Endothelial cell of umbilical vein (primary cell): Measurements from ENCODE around the gene KLK3. TPM values are rescaled to one million over a fixed set of nuclear protein-coding genes. Genes with fewer than 3 reads are reported as not detected.

Experiments
- BruUV-seq: library from RNA; stranded (reverse); fragments of 400-500 nt; replicated peaks from 2 replicates; lab custom pipeline; 2021; lab: Mats Ljungman, UMichigan
- CTCF ChIA-PET: fragments of 300-600, 350-600 bp; sonication (Branson Sonifier 250); formaldehyde crosslinking; loops from one replicate; lab custom pipeline; 2021; ENCODE audit warnings: antibody characterized with exemption, inconsistent platforms; lab: Charles Lee
- POLR2A ChIA-PET: fragments of 300-600, 350-600 bp; sonication (Branson Sonifier 250); formaldehyde crosslinking; loops from one replicate; lab custom pipeline; 2021; ENCODE audit warnings: antibody characterized with exemption, inconsistent platforms; lab: Charles Lee
- DNase-seq: peaks from one replicate; pipeline ENCODE4 v3.0.0-alpha.2; 2011; ENCODE audit warnings: low read depth, low spot score
- FAIRE-seq: peaks from 2 replicates; lab custom pipeline; 2011; peaks lifted over from hg19 to GRCh38; lab: Jason Lieb, UNC
- H2AFZ ChIP-seq: 2 replicates; pipeline ENCODE4 v1.6.0; 2012; ENCODE audit warnings: low read depth, low read length, control low read depth, inconsistent platforms
- H3K27ac ChIP-seq: 2 replicates; pipeline ENCODE4 v1.5.1; 2011; ENCODE audit warnings: low read depth, mild to moderate bottlenecking, control low read depth, low read length, moderate library complexity; ENCODE audit not compliant: insufficient read depth
- H3K27me3 ChIP-seq, 2 experiments: 2 replicates each; pipeline versions ENCODE4 v1.6.0 to v1.6.1; 2011; ENCODE audit warnings: low read length in 2 of 2, mixed read lengths in 1 of 2; ENCODE audit not compliant: control insufficient read depth in 2 of 2, insufficient read depth in 2 of 2
- H3K36me3 ChIP-seq, 2 experiments: 2 replicates in 1 of 2; 3 replicates in 1 of 2; pipeline ENCODE4 v1.5.1; 2011; ENCODE audit warnings: low read length in 2 of 2, mild to moderate bottlenecking in 1 of 2, moderate library complexity in 1 of 2; ENCODE audit not compliant: control insufficient read depth in 2 of 2, insufficient read depth in 2 of 2; ENCODE audit errors: extremely low read depth in 1 of 2
- H3K4me1 ChIP-seq: 3 replicates; pipeline ENCODE4 v1.5.1; 2011; ENCODE audit warnings: mild to moderate bottlenecking, low read length; ENCODE audit not compliant: control insufficient read depth, insufficient read depth; ENCODE audit errors: extremely low read depth
- H3K4me2 ChIP-seq: 2 replicates; pipeline ENCODE4 v1.6.1; 2011; ENCODE audit warnings: low read length, control low read depth, mixed read lengths; ENCODE audit not compliant: insufficient read depth
- H3K4me3 ChIP-seq, 3 experiments: fragments of 200-600 bp in 1 of 3; sonication (generic), shearing (Covaris generic) in 1 of 3; replicated peaks in 1 of 3; 2 replicates each; pipeline ENCODE4 v1.5.1; 2011 to 2016; ENCODE audit warnings: control low read depth in 3 of 3, low read length in 3 of 3, mild to moderate bottlenecking in 2 of 3, inconsistent platforms in 1 of 3, low read depth in 1 of 3, moderate library complexity in 1 of 3; ENCODE audit not compliant: insufficient read depth in 1 of 3
- H3K79me2 ChIP-seq: 2 replicates; pipeline ENCODE4 v1.6.0; 2012; ENCODE audit warnings: low read length, inconsistent platforms; ENCODE audit not compliant: control insufficient read depth, insufficient read depth
- H3K9ac ChIP-seq: replicated peaks from 2 replicates; pipeline ENCODE3; 2011; ENCODE audit warnings: low read length, control low read depth; ENCODE audit not compliant: insufficient read depth; ENCODE audit errors: extremely low read depth
- H3K9me1 ChIP-seq: replicated peaks from 3 replicates; pipeline ENCODE4 v1.6.0; 2011; ENCODE audit warnings: mild to moderate bottlenecking, low read length; ENCODE audit not compliant: control insufficient read depth, insufficient read depth; ENCODE audit errors: extremely low read depth
- H3K9me3 ChIP-seq: replicated peaks from 2 replicates; pipeline ENCODE4 v1.5.1; 2012; ENCODE audit warnings: low read length, inconsistent platforms; ENCODE audit not compliant: control insufficient read depth, insufficient read depth
- H4K20me1 ChIP-seq: replicated peaks from 2 replicates; pipeline ENCODE3; 2011; ENCODE audit warnings: mild to moderate bottlenecking, low read length; ENCODE audit not compliant: control insufficient read depth, insufficient read depth; ENCODE audit errors: extremely low read depth
- CTCF ChIP-seq, 2 donors: IDR thresholded peaks; 1 replicate in 1 of 2; 2 replicates in 1 of 2; pipeline ENCODE4 v1.5.1; 2011; ENCODE audit warnings: low read length in 2 of 2, mild to moderate bottlenecking in 2 of 2, moderate library complexity in 2 of 2, control low read depth in 1 of 2, inconsistent platforms in 1 of 2, low read depth in 1 of 2; ENCODE audit not compliant: insufficient read depth in 1 of 2; ENCODE audit errors: extremely low read depth in 1 of 2
- EZH2 ChIP-seq: IDR thresholded peaks from 2 replicates; pipeline ENCODE4 v1.6.1; 2012; ENCODE audit warnings: borderline replicate concordance, low read depth, mild to moderate bottlenecking, moderate library complexity, low read length, inconsistent platforms; ENCODE audit not compliant: severe bottlenecking
- FOS ChIP-seq: IDR thresholded peaks from 2 replicates; pipeline ENCODE4 v1.6.1; 2011; ENCODE audit warnings: mild to moderate bottlenecking, low read length, moderate library complexity, borderline replicate concordance; ENCODE audit not compliant: insufficient read depth
- GATA2 ChIP-seq: IDR thresholded peaks from 2 replicates; pipeline ENCODE4 v1.7.0; 2011; ENCODE audit warnings: low read depth, mild to moderate bottlenecking, moderate library complexity, mixed read lengths, low read length; ENCODE audit not compliant: insufficient read length, insufficient read depth
- JUN ChIP-seq: IDR thresholded peaks from 2 replicates; pipeline ENCODE4 v1.6.1; 2011; ENCODE audit warnings: borderline replicate concordance, low read depth; ENCODE audit not compliant: insufficient read length, insufficient read depth
- MYC ChIP-seq: IDR thresholded peaks from one replicate; pipeline ENCODE4 v1.6.1; 2011; ENCODE audit warnings: mild to moderate bottlenecking, low read depth, low read length
- POLR2A ChIP-seq: IDR thresholded peaks from 2 replicates; pipeline ENCODE4 v1.6.1; 2012; ENCODE audit warnings: low read depth, mild to moderate bottlenecking, control low read depth, low read length
- POLR2AphosphoS5 ChIP-seq: IDR thresholded peaks from 2 replicates; pipeline ENCODE4 v1.6.1; 2012; ENCODE audit warnings: low read depth, mild to moderate bottlenecking, control low read depth, low read length, moderate library complexity; ENCODE audit not compliant: insufficient read depth
- dilution Hi-C: fragments of 300-500 bp; cut with MboI; formaldehyde crosslinking; loops from one replicate; pipeline ENCODE4 v1.15.0; 2019; ENCODE audit warnings: low sequenced_read_pairs; ENCODE audit not compliant: extremely low pct_ligation_motif_present
- intact Hi-C: fragments of 100-400 bp; cut with micrococcal nuclease; formaldehyde crosslinking; loops from one replicate; pipeline ENCODE4 v1.10.0; 2022
- polyA plus RNA-seq, 4 experiments: library from polyadenylated mRNA; depleted of rRNA in 3 of 4; stranded (reverse) in 3 of 4; unstranded in 1 of 4; fragments of >200 nt; gene quantifications; 2 replicates each; pipeline versions ENCODE4 v1.2.1 to v1.2.3, GENCODE V29; 2011 to 2012; ENCODE audit warnings: missing spikeins in 1 of 4
- total RNA-seq: library from RNA; stranded (reverse); gene quantifications from 2 replicates; pipeline ENCODE4 v1.2.3, GENCODE V29; 2021
- TF ChIP-seq, protein P1 (sequence below): IDR thresholded peaks from 2 replicates; pipeline ENCODE4 v1.6.1; 2011; ENCODE audit not compliant: insufficient read depth, insufficient read length

KLK3 gene
- total and polyA plus RNA-seq, 2 donors (not counting 3 experiments of a cell fraction or from before 2014, with no cell fraction given): not detected

GRCh38 chr19:50857366-50857765 lies 2.7 kb downstream of the KLK3 start:
- no peak for DNase-seq
- Histone ChIP-seq H3K4me1 (no peaks in the 10 kb centered on the region), H3K27ac (no peak overlapping the region), H3K9me3 (no peaks in the 10 kb centered on the region), H3K36me3 (no peaks in the 10 kb centered on the region), H3K4me2 (no peak overlapping the region), H3K27me3 (no peaks in the 10 kb centered on the region), H4K20me1 (no peaks in the 10 kb centered on the region), H3K79me2 (no peaks in the 10 kb centered on the region), H3K9me1 (no peaks in the 10 kb centered on the region), H3K4me3 (no peak overlapping the region), H3K9ac (no peak overlapping the region), H2AFZ (no peak overlapping the region)
- TF ChIP-seq, protein P1, sequence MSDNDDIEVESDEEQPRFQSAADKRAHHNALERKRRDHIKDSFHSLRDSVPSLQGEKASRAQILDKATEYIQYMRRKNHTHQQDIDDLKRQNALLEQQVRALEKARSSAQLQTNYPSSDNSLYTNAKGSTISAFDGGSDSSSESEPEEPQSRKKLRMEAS: no peak
- TF ChIP-seq JUN: no peak
- TF ChIP-seq POLR2A: no peak
- TF ChIP-seq CTCF (IDR thresholded peaks at IDR 0.05; ENCODE audit: extremely low read depth in 1 of 2, insufficient read depth in 1 of 2, low read depth in 1 of 2, low read length in 2 of 2): no peak
- no peak for TF ChIP-seq GATA2
- no peak for TF ChIP-seq FOS
- POLR2A ChIA-PET: no interaction called here
- CTCF ChIA-PET: no interaction called here
- FAIRE-seq: no peak
- no TSS peak for BruUV-seq
- dilution Hi-C loops (no loop called here), intact Hi-C loops (no loop called here)

GRCh38 chr19:50858886-50859285 lies 4.2 kb downstream of the KLK3 start:
- Histone ChIP-seq H3K9me1 (no peaks in the 10 kb centered on the region), H3K4me3 (no peak overlapping the region), H3K4me2 (no peak overlapping the region), H3K9me3 (no peaks in the 10 kb centered on the region), H4K20me1 (no peaks in the 10 kb centered on the region), H3K9ac (no peak overlapping the region), H3K36me3 (no peaks in the 10 kb centered on the region), H3K27ac (no peak overlapping the region), H2AFZ (no peak overlapping the region), H3K4me1 (no peaks in the 10 kb centered on the region), H3K27me3 (no peaks in the 10 kb centered on the region), H3K79me2 (no peaks in the 10 kb centered on the region)
- CTCF ChIA-PET: no interaction called here
- no TSS peak for BruUV-seq
- POLR2A ChIA-PET: no interaction called here
- dilution Hi-C loops (no loop called here), intact Hi-C loops (no loop called here)
- DNase-seq (no peak), FAIRE-seq (no peak)
- TF ChIP-seq MYC (no peak), FOS (no peak), POLR2AphosphoS5 (no peak), POLR2A (no peak), JUN (no peak), EZH2 (no peak), CTCF (IDR thresholded peaks at IDR 0.05; ENCODE audit: extremely low read depth in 1 of 2, insufficient read depth in 1 of 2, low read depth in 1 of 2, low read length in 2 of 2) (no peak), GATA2 (no peak)
- TF ChIP-seq, protein P1: no peak
